Omental fat pad (tissue), 4 donors: ENCODE data around the gene SLC43A3. TPM values are rescaled to one million over a fixed set of nuclear protein-coding genes. Genes with fewer than 3 reads are reported as not detected.
"Not testable (repeated sequence)": the region's sequence is repeated elsewhere in the genome, so short reads cannot be mapped to it uniquely, and the experiment has no call there.

Source experiments
- ATAC-seq: fragments of 150-250 bp; one replicate; pipeline ENCODE4 v1.9.1; 2016; ENCODE audit warnings: mild to moderate bottlenecking, moderate library complexity; ENCODE audit not compliant: low FRiP score
- DNase-seq: peaks from one replicate; pipeline ENCODE4 v3.0.0-alpha.2; 2019; ENCODE audit warnings: low spot score
- total RNA-seq, 4 donors: library from RNA; depleted of rRNA; stranded (reverse); fragments of >200 nt; gene quantifications; one replicate each; pipeline ENCODE4 v1.1.0, GENCODE V29; 2016
- TF ChIP-seq, protein P1 (sequence below), 3 donors: fragments of 450-650 bp; IDR thresholded peaks; one replicate each; pipeline ENCODE4 v1.5.1; 2016 to 2017; ENCODE audit warnings: antibody characterized with exemption in 3 of 3, mild to moderate bottlenecking in 3 of 3, moderate library complexity in 2 of 3

The SLC43A3 gene
- total RNA-seq, 4 donors from 2014 or later, result 73.3 to 152 (median 112) TPM

DNA sequence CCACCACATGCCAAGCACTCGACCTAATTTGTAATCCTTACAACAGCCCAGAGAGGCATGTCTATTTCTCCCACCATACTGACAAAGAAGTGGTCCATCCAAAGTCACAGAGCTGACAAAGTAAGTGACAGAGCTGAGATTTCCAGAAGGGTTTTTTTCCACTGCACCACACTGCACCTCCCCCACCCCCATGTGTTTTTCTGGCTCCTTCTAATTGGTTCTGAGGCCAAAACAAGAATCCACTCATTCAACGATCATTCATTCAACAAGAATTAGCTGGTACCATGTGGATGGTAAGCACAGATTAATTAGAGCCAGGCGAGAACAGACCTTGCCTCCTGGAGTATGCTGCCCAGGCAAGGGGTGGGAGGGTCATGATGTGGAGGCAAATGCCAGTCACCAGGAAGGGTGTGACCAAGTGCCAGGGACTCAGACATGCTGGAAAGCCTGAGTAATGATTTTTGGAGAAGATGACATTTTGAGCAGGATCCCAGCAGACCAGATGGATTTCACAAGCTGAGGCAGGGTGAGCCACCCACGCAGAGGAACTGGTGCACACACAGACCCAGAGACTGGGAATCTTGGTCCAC is 21.6 kb downstream of the SLC43A3 start:
- DNase-seq (no peak), ATAC-seq (no peak)
- TF ChIP-seq, protein P1, sequence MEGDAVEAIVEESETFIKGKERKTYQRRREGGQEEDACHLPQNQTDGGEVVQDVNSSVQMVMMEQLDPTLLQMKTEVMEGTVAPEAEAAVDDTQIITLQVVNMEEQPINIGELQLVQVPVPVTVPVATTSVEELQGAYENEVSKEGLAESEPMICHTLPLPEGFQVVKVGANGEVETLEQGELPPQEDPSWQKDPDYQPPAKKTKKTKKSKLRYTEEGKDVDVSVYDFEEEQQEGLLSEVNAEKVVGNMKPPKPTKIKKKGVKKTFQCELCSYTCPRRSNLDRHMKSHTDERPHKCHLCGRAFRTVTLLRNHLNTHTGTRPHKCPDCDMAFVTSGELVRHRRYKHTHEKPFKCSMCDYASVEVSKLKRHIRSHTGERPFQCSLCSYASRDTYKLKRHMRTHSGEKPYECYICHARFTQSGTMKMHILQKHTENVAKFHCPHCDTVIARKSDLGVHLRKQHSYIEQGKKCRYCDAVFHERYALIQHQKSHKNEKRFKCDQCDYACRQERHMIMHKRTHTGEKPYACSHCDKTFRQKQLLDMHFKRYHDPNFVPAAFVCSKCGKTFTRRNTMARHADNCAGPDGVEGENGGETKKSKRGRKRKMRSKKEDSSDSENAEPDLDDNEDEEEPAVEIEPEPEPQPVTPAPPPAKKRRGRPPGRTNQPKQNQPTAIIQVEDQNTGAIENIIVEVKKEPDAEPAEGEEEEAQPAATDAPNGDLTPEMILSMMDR (IDR thresholded peaks at IDR 0.05), result no peak

- no peak for DNase-seq
Observed at GRCh38 chr11:57403802-57404147, 23.1 kb downstream of the SLC43A3 start.

DNA sequence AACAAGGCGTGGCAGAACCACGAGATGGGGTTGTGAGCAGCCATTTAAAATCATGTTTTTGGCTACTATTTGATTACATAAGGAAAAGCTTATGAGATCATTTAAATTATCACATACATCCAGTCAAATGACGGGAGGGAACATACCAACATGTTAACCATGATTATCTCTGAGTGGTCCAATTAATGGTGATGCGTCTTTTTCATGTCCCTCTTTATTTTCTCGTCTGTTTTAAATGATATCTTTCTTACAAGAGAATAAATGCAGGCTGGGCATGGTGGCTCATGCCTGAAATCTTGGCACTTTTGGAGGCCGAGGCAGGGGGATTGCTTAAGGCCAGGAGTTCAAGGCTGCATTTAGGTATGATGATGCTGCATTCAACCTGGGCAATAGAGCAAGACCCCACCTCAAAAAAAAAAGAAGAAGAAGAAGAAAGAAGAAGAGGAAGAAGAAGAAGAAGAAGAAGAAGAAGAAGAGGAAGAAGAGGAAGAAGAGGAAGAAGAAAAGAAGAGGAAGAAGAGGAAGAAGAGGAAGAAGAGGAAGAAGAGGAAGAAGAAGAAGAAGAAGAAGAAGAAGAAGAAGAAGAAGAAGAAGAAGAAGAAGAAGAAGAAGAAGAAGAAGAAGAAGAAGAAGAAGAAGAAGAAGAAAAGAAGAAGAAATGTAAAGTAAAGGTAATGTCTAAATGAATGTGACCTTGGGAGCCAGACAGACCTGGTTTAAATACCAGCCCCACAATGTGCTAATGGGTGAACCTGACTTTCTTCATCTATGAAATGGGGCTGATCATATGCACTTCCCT is 23.7 kb downstream of the SLC43A3 start:
- DNase-seq, ATAC-seq: not testable (repeated sequence)

More at GRCh38 chr11:57403802-57404147, 23.1 kb downstream of the SLC43A3 start:
- no peak for ATAC-seq
- TF ChIP-seq, protein P1 (IDR thresholded peaks at IDR 0.05), result no peak

- no peak for ATAC-seq
- TF ChIP-seq, protein P1 (IDR thresholded peaks at IDR 0.05), result no peak
- DNase-seq, result no peak
Observed at GRCh38 chr11:57402188-57403002, 24.5 kb downstream of the SLC43A3 start.

DNA sequence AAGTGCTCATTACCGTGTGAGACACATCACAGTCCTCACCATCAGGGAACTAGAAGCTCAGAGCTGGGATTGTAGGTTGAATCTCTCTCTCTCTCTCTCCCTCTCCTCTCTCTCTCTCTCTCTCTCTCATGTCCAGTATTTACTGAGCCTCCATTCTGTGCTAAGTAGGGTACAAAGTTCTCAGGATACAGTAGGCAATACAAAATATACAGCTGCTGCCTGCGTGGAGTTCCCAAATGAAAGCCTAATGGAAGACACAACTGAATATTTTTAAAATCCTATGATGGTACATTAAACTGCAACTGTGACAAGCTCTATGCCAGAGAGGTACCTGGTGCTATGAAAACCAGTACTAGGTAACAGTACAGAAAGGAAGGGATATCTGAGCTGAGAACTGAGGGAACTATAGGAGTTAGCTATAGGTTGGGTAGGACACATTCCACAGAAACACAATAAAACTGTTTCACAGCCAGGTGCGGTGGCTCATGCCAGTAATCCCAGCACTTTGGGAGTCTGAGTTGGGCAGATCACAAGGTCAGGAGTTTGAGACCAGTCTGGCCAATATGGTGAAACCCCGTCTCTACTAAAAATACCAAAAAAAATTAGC is 26.8 kb downstream of the SLC43A3 start:
- TF ChIP-seq, protein P1 (IDR thresholded peaks at IDR 0.05), result no peak
- no peak for DNase-seq
- no peak for ATAC-seq

DNA sequence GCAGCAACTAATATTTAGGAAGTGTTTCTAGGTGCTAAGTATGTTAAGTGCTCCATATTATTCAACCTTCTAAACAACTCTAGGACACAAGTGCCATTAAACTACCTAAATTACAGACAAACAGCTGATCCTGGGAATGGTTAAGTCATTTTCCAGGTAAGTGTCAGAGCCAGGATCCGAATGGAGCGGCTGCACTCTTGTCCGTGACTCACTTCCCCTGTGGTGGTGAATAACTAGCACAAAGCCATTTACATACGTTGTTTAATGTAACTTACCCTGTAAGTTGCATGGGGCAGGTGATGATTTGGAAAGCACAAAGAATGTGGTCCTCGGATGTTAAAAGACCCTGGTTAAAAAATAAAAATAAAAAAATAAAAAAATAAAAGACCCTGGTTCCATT is 27.7 kb downstream of the SLC43A3 start:
- no peak for DNase-seq
- ATAC-seq, result no peak
- TF ChIP-seq, protein P1 (IDR thresholded peaks at IDR 0.05), result no peak

GRCh38 chr11:57397394-57397990 is 29.4 kb downstream of the SLC43A3 start:
- ATAC-seq (no peak), DNase-seq (no peak)

More at GRCh38 chr11:57397394-57397990, 29.4 kb downstream of the SLC43A3 start:
- TF ChIP-seq, protein P1 (IDR thresholded peaks at IDR 0.05), result no peak
